OCI-LY3 (cell line): Measurements from ENCODE around the gene SLC39A12.

ENCODE experiments used
- H2AFZ ChIP-seq: fragments of 200-600, 300-600 bp; shearing (Covaris generic); 2 replicates; pipeline ENCODE4 v1.6.0; 2014; ENCODE audit warnings: antibody characterized with exemption, low read depth, low read length
- H3K27ac ChIP-seq: fragments of 200-600, 300-600 bp; sonication (generic); 2 replicates; pipeline ENCODE4 v1.5.1; 2014; ENCODE audit warnings: mild to moderate bottlenecking, low read length, moderate library complexity, mixed read lengths
- H3K27me3 ChIP-seq: fragments of 200-600, 300-600 bp; sonication (generic); 2 replicates; pipeline ENCODE4 v1.6.1; 2014; ENCODE audit warnings: low read depth, low read length, mixed read lengths
- H3K36me3 ChIP-seq: fragments of 200-600, 300-600 bp; sonication (generic); replicated peaks from 2 replicates; pipeline ENCODE3; 2014; ENCODE audit warnings: low read depth, low read length, mixed read lengths
- H3K4me1 ChIP-seq: fragments of 300-600, 200-600 bp; sonication (generic); 2 replicates; pipeline ENCODE4 v1.6.1; 2014; ENCODE audit warnings: low read length, mixed read lengths
- H3K4me2 ChIP-seq: fragments of 200-600, 300-600 bp; sonication (generic); 2 replicates; pipeline ENCODE4 v1.6.1; 2014; ENCODE audit warnings: low read length, mixed read lengths
- H3K4me3 ChIP-seq: fragments of 300-600, 200-600 bp; sonication (generic); 2 replicates; pipeline ENCODE4 v1.5.1; 2014; ENCODE audit warnings: antibody characterized with exemption, mild to moderate bottlenecking, low read length, moderate library complexity
- H3K79me2 ChIP-seq: fragments of 300-600, 200-600 bp; shearing (Covaris generic); 2 replicates; pipeline ENCODE4 v1.6.1; 2014; ENCODE audit warnings: mild to moderate bottlenecking, low read length, mixed read lengths
- H3K9ac ChIP-seq: fragments of 300-600, 200-600 bp; shearing (Covaris generic); 2 replicates; pipeline ENCODE4 v1.6.0; 2014; ENCODE audit warnings: mild to moderate bottlenecking, low read length, moderate library complexity
- H3K9me3 ChIP-seq: fragments of 200-600, 300-600 bp; shearing (Covaris generic); 2 replicates; pipeline ENCODE4 v1.6.1; 2014; ENCODE audit warnings: low read length, mixed read lengths; ENCODE audit not compliant: insufficient read depth
- H4K20me1 ChIP-seq: fragments of 200-600, 300-600 bp; sonication (generic); 2 replicates; pipeline ENCODE4 v1.6.1; 2016; ENCODE audit warnings: low read length, mixed read lengths; ENCODE audit not compliant: insufficient read depth
- CTCF ChIP-seq: fragments of 200-600, 300-600 bp; sonication (generic); IDR thresholded peaks from 2 replicates; pipeline ENCODE4 v1.5.1; 2014; ENCODE audit warnings: antibody characterized with exemption, low read length, low read depth
- EZH2phosphoT487 ChIP-seq: fragments of 200-600 bp; shearing (Covaris generic); IDR thresholded peaks from 2 replicates; pipeline ENCODE4 v1.6.1; 2018; ENCODE audit warnings: antibody characterized with exemption, mixed run types, low read depth

Gene SLC39A12

GRCh38 chr10:17992266-17992665, 40.5 kb downstream of the SLC39A12 start:
- Histone ChIP-seq H3K9ac (no peak overlapping the region), H2AFZ (no peak overlapping the region), H3K9me3 (no peaks in the 10 kb centered on the region), H3K27ac (no peak overlapping the region), H3K27me3 (no peaks in the 10 kb centered on the region), H3K4me3 (no peak overlapping the region), H3K4me2 (no peak overlapping the region), H3K79me2 (no peaks in the 10 kb centered on the region), H3K4me1 (peaks cover 35% of the 10 kb centered on the region), H4K20me1 (no peaks in the 10 kb centered on the region), H3K36me3 (peaks cover 16% of the 10 kb centered on the region)
- no peak for TF ChIP-seq CTCF
- TF ChIP-seq EZH2phosphoT487: no peak

DNA sequence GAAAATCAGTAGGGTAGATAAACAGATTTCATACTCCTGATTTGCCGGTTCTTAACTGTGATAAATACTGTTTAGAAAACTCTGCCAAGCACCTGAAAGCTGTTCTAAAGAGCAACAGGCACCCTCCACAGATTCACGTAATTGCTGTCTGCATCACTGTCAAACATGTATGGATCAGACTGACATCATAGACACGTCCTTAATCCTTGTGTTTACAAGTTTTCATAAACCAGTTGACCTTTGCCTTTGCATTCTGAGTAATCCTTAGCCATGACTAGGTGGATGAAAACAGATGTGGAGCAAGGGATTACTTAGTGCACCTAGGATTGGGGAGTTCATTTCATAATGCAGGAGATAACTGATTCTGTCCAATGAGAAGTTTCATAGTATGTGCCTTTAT, 41.6 kb downstream of the SLC39A12 start:
- Histone ChIP-seq H3K27me3 (no peaks in the 10 kb centered on the region), H4K20me1 (no peaks in the 10 kb centered on the region), H3K27ac (no peak overlapping the region), H2AFZ (no peak overlapping the region), H3K9ac (no peak overlapping the region), H3K4me1 (peaks cover 30% of the 10 kb centered on the region), H3K79me2 (no peaks in the 10 kb centered on the region), H3K4me2 (no peak overlapping the region), H3K36me3 (peaks cover 15% of the 10 kb centered on the region), H3K4me3 (no peak overlapping the region), H3K9me3 (no peaks in the 10 kb centered on the region)
- no peak for TF ChIP-seq EZH2phosphoT487
- no peak for TF ChIP-seq CTCF

DNA sequence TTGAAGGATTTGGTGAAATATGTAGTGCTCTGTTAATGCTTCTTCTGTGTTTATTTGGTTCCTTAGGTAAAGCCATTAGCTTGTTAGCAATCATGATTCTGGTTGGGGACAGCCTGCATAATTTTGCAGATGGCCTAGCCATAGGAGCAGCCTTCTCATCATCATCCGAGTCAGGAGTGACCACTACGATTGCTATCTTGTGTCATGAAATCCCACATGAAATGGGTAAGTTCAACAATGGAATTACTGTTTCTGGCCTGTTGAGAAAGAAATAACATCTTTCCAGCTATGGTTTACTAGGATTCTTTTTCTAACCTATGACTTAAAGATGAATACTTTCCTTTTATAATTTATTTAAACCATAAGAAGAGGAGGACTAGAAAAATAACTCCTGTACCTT, 48.9 kb downstream of the SLC39A12 start:
- H4K20me1 ChIP-seq: no peaks in the 10 kb centered on the region
- H3K4me1 ChIP-seq: peaks cover 17% of the 10 kb centered on the region
- H3K9ac ChIP-seq: no peak overlapping the region
- H3K79me2 ChIP-seq: no peaks in the 10 kb centered on the region
- no peaks in the 10 kb centered on the region for H3K36me3 ChIP-seq
- no peak overlapping the region for H3K4me3 ChIP-seq
- H2AFZ ChIP-seq: no peak overlapping the region
- no peak overlapping the region for H3K27ac ChIP-seq
- TF ChIP-seq EZH2phosphoT487 (no peak), CTCF (no peak)
- H3K27me3 ChIP-seq: no peaks in the 10 kb centered on the region
- H3K9me3 ChIP-seq: no peaks in the 10 kb centered on the region
- H3K4me2 ChIP-seq: no peak overlapping the region

DNA sequence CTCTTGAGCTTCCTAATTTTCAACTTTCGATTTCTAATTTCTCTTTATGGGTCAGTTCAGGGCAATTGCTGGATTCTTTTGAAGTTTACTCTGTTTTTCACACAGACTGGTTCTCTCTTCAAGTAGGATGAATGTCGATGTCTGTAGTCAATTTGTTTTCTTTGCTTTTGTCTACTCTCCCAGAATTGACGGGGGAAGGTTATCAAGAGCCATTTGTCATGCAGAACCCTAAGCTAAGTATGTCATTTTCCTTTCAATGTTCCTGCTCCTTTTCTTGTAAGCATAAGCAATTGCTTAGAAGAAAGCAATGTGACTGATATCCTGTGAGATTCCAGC, 53.7 kb downstream of the SLC39A12 start:
- Histone ChIP-seq H3K4me2 (no peak overlapping the region), H3K36me3 (no peaks in the 10 kb centered on the region), H3K4me1 (peaks cover 14% of the 10 kb centered on the region), H3K9ac (no peak overlapping the region), H2AFZ (no peak overlapping the region), H4K20me1 (no peaks in the 10 kb centered on the region), H3K27ac (no peak overlapping the region), H3K27me3 (no peaks in the 10 kb centered on the region), H3K4me3 (no peak overlapping the region), H3K9me3 (no peaks in the 10 kb centered on the region), H3K79me2 (no peaks in the 10 kb centered on the region)
- TF ChIP-seq EZH2phosphoT487 (no peak), CTCF (no peak)
